WTC11 (cell line): ENCODE results near the gene PPOX. TPM values are rescaled to one million over a fixed set of nuclear protein-coding genes. Genes with fewer than 3 reads are reported as not detected.

Experiments
- ATAC-seq: fragments of 200-7000 bp; cut with Tn5 transposase; 2 replicates; pipeline ENCODE4 v1.10.0; 2021; ENCODE audit warnings: mild to moderate bottlenecking, moderate library complexity
- CTCF ChIA-PET: fragments of 300-600 bp; sonication (Branson Sonifier 250); formaldehyde crosslinking; loops from one replicate; lab custom pipeline; 2021; ENCODE audit warnings: antibody characterized with exemption; lab: Charles Lee
- POLR2A ChIA-PET: fragments of 350-600 bp; sonication (Branson Sonifier 250); formaldehyde crosslinking; loops from one replicate; lab custom pipeline; 2021; ENCODE audit warnings: antibody characterized with exemption; lab: Charles Lee
- DNase-seq: peaks from one replicate; pipeline ENCODE4 v3.0.0; 2021; ENCODE audit warnings: low spot score
- H3K27ac Mint-ChIP-seq: 2 replicates; pipeline ENCODE4 v1.8.0; 2021; ENCODE audit warnings: mixed read lengths
- H3K27me3 Mint-ChIP-seq: 2 replicates; pipeline ENCODE4 v1.8.0; 2021; ENCODE audit warnings: low read depth, mild to moderate bottlenecking, moderate library complexity, mixed read lengths
- H3K36me3 Mint-ChIP-seq: 2 replicates; pipeline ENCODE4 v1.8.0; 2021; ENCODE audit warnings: mixed read lengths
- H3K4me1 Mint-ChIP-seq: 2 replicates; pipeline ENCODE4 v1.8.0; 2022; ENCODE audit warnings: mixed read lengths
- H3K4me3 Mint-ChIP-seq: 2 replicates; pipeline ENCODE4 v1.8.0; 2021; ENCODE audit warnings: mild to moderate bottlenecking, moderate library complexity, mixed read lengths
- H3K9me3 Mint-ChIP-seq: 2 replicates; pipeline ENCODE4 v1.8.0; 2021; ENCODE audit warnings: mixed read lengths
- CBFB ChIP-seq: sonication (generic); formaldehyde crosslinking; IDR thresholded peaks from 2 replicates; pipeline ENCODE4 v1.8.1; 2022; ENCODE audit warnings: mild to moderate bottlenecking, low read depth, missing genetic modification reagents
- FOXK1 ChIP-seq: sonication (generic); formaldehyde crosslinking; IDR thresholded peaks from 2 replicates; pipeline ENCODE4 v1.8.0; 2022; ENCODE audit warnings: mild to moderate bottlenecking, moderate library complexity, missing genetic modification reagents
- JUN ChIP-seq: sonication (generic); formaldehyde crosslinking; IDR thresholded peaks from 2 replicates; pipeline ENCODE4 v1.8.0; 2023; ENCODE audit warnings: mild to moderate bottlenecking, missing genetic modification reagents
- MAX ChIP-seq: sonication (generic); formaldehyde crosslinking; IDR thresholded peaks from 2 replicates; pipeline ENCODE4 v1.8.0; 2022; ENCODE audit warnings: mild to moderate bottlenecking, missing genetic modification reagents
- NFATC4 ChIP-seq: fragments of 250-450 bp; sonication (Bioruptor Pico); IDR thresholded peaks from 2 replicates; pipeline ENCODE4 v1.9.0; 2021; ENCODE audit warnings: mild to moderate bottlenecking
- NR2C2 ChIP-seq: sonication (generic); formaldehyde crosslinking; IDR thresholded peaks from 2 replicates; pipeline ENCODE4 v1.8.0; 2022; ENCODE audit warnings: mild to moderate bottlenecking, missing genetic modification reagents
- STAT6 ChIP-seq: sonication (generic); formaldehyde crosslinking; conservative IDR thresholded peaks from 2 replicates; pipeline ENCODE4 v1.8.1; 2023; ENCODE audit warnings: mild to moderate bottlenecking, low read depth, missing genetic modification reagents, moderate library complexity
- ZNF512 ChIP-seq: sonication (generic); formaldehyde crosslinking; IDR thresholded peaks from 2 replicates; pipeline ENCODE4 v1.8.1; 2022; ENCODE audit warnings: missing genetic modification reagents, borderline replicate concordance
- total RNA-seq: library from RNA; stranded (reverse); gene quantifications from 3 replicates; pipeline ENCODE4 v1.2.3, GENCODE V29; 2021
- TF ChIP-seq, protein P1 (sequence below): sonication (generic); formaldehyde crosslinking; IDR thresholded peaks from 2 replicates; pipeline ENCODE4 v1.8.1; 2022; ENCODE audit warnings: mild to moderate bottlenecking, moderate library complexity, missing genetic modification reagents
- TF ChIP-seq, protein P2 (sequence below): fragments of 250-450 bp; sonication (Bioruptor Pico); IDR thresholded peaks from 2 replicates; pipeline ENCODE4 v1.9.0; 2021; ENCODE audit warnings: moderate library complexity, mild to moderate bottlenecking, inconsistent platforms, borderline replicate concordance
- TF ChIP-seq, protein P3 (sequence below): sonication (generic); formaldehyde crosslinking; IDR thresholded peaks from 2 replicates; pipeline ENCODE4 v1.8.0; 2023; ENCODE audit warnings: missing genetic modification reagents

PPOX gene
- total RNA-seq, 1 experiment from 2014 or later: 44.8 TPM

- POLR2A ChIA-PET: no interaction called here
- no peaks in the 10 kb centered on the region; the same call in 1 of the 2 replicates for H3K27me3 Mint-ChIP-seq
- DNase-seq (no peak), ATAC-seq (no peak)
- TF ChIP-seq NFATC4 (CRISPR knock-in tag) (no peak), JUN (CRISPR knock-in tag) (no peak)
- TF ChIP-seq, all 79 proteins: peak for 0
- peaks cover 9% of the 10 kb centered on the region for H3K4me1 Mint-ChIP-seq
- no peak overlapping the region for H3K4me3 Mint-ChIP-seq
- CTCF ChIA-PET: interaction anchor here (0.7 kb wide), 1 partner anchor 9 kb away, joined by 3 read pairs; the partner anchor contains the start of gene B4GALT3
- H3K36me3 Mint-ChIP-seq: no peaks in the 10 kb centered on the region
- no peaks in the 10 kb centered on the region for H3K9me3 Mint-ChIP-seq
- no peak overlapping the region for H3K27ac Mint-ChIP-seq
These were observed 19.6 kb downstream of the PPOX start for GRCh38 chr1:161185732-161186311.

- ATAC-seq: no peak
- Mint-ChIP-seq H3K27me3 (no peaks in the 10 kb centered on the region; the same call in 1 of the 2 replicates), H3K27ac (no peak overlapping the region), H3K9me3 (no peaks in the 10 kb centered on the region), H3K36me3 (0 out of 2 replicates have a peak, but pooled peaks cover 3% of the 10 kb centered on the region), H3K4me1 (peaks cover 12% of the 10 kb centered on the region), H3K4me3 (no peak overlapping the region)
- CTCF ChIA-PET: interaction anchor here (0.8 kb wide), 1 partner anchor 125 kb away, joined by 3 read pairs; no protein-coding TSS in a partner anchor
- TF ChIP-seq NR2C2 (CRISPR knock-in tag) (no peak), CBFB (no peak)
- TF ChIP-seq, protein P1, sequence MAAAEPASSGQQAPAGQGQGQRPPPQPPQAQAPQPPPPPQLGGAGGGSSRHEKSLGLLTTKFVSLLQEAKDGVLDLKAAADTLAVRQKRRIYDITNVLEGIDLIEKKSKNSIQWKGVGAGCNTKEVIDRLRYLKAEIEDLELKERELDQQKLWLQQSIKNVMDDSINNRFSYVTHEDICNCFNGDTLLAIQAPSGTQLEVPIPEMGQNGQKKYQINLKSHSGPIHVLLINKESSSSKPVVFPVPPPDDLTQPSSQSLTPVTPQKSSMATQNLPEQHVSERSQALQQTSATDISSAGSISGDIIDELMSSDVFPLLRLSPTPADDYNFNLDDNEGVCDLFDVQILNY (CRISPR knock-in tag): no peak
- TF ChIP-seq, protein P2, sequence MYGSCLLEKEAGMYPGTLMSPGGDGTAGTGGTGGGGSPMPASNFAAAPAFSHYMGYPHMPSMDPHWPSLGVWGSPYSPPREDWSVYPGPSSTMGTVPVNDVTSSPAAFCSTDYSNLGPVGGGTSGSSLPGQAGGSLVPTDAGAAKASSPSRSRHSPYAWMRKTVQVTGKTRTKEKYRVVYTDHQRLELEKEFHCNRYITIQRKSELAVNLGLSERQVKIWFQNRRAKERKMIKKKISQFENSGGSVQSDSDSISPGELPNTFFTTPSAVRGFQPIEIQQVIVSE: no peak
- no peak for DNase-seq
- POLR2A ChIA-PET: no interaction called here
These were observed 21.1 kb downstream of the PPOX start for GRCh38 chr1:161187311-161187710.

- DNase-seq: no peak
- Mint-ChIP-seq H3K27ac (no peak overlapping the region), H3K36me3 (0 out of 2 replicates have a peak, but pooled peaks cover 3% of the 10 kb centered on the region), H3K27me3 (no peaks in the 10 kb centered on the region), H3K4me3 (no peak overlapping the region), H3K4me1 (peaks cover 15% of the 10 kb centered on the region), H3K9me3 (no peaks in the 10 kb centered on the region)
- no peak for ATAC-seq
- POLR2A ChIA-PET: interaction anchor here (0.7 kb wide), 1 partner anchor 109 kb away, joined by 7 read pairs; no protein-coding TSS in a partner anchor
- CTCF ChIA-PET: interaction anchor here (0.7 kb wide), 1 partner anchor 9 kb away, joined by 7 read pairs; no protein-coding TSS in a partner anchor
- no peak for TF ChIP-seq STAT6 (CRISPR knock-in tag)
- TF ChIP-seq, protein P3, sequence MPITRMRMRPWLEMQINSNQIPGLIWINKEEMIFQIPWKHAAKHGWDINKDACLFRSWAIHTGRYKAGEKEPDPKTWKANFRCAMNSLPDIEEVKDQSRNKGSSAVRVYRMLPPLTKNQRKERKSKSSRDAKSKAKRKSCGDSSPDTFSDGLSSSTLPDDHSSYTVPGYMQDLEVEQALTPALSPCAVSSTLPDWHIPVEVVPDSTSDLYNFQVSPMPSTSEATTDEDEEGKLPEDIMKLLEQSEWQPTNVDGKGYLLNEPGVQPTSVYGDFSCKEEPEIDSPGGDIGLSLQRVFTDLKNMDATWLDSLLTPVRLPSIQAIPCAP: no peak
- TF ChIP-seq ZNF512: no peak
- TF ChIP-seq FOXK1 (CRISPR knock-in tag): no peak
- TF ChIP-seq MAX (CRISPR knock-in tag): no peak
These were observed 22.2 kb downstream of the PPOX start for GRCh38 chr1:161188381-161188780.
